Measurements from ENCODE around the gene ELP5. TPM values are rescaled to one million over a fixed set of nuclear protein-coding genes. Genes with fewer than 3 reads are reported as not detected.

ELP5 gene
- total RNA-seq, 1 donor from 2014 or later, result 20.8 TPM

DNA sequence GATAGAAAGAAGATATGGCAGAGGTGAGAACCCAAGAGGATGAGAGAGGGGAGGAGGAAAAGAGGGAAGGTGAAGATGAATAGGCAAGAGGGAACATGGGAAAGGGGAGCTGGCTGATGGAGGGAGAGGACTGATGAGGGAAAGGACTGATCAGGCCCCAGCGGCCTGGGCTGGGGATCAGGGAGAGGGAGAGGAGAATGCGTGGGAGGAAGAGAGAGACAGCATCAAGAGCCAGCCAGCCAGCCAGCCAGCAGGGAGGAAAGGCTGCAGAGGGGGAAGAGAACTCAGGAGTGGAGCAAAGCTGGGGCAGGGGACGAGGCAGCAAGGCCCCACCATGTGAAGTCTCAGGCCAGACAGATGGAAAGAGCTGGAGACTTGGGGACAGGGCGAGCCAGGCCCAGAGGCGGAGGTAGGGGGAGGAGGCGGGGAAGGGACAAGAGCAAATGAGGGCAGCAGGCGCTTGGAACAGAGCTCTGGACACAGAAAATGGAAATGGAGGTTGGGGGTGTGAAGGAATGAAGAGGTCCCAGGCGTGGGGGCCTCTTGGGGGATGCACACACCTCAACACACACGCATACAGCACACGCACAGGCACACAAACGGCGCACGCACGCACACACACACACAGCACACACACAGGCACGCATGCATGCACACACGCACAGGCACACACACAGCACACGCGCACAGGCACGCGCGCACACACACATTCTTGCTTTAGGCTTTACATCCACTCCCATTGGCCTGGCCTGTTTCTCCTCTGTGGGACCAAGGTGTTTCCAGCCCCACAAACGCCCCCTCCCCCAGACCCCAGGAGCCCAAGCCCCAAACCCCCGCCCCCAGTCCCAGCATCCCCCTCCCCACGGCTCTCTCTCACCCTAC, 44.7 kb upstream of the ELP5 start:
- Histone ChIP-seq H3K36me3 (ENCODE audit: control insufficient read depth, insufficient read depth, low read length) (peaks cover 4% of the 10 kb centered on the region), H3K4me3 (ENCODE audit: low read depth, low read length) (no peak overlapping the region), H3K27me3 (ENCODE audit: control insufficient read depth, insufficient read depth, low read length) (no peaks in the 10 kb centered on the region)
- no peak for TF ChIP-seq CTCF (IDR thresholded peaks at IDR 0.05; ENCODE audit: insufficient read depth, low read length, poor library complexity, severe bottlenecking)
- DNase-seq (ENCODE audit: low read depth), result no peak

GRCh38 chr17:7208027-7208571, 43.9 kb upstream of the ELP5 start:
- DNase-seq (ENCODE audit: low read depth), result no peak
- Histone ChIP-seq H3K27me3 (ENCODE audit: control insufficient read depth, insufficient read depth, low read length) (no peaks in the 10 kb centered on the region), H3K4me3 (ENCODE audit: low read depth, low read length) (no peak overlapping the region), H3K36me3 (ENCODE audit: control insufficient read depth, insufficient read depth, low read length) (peaks cover 2% of the 10 kb centered on the region)
- no peak for TF ChIP-seq CTCF (IDR thresholded peaks at IDR 0.05; ENCODE audit: insufficient read depth, low read length, poor library complexity, severe bottlenecking)

DNA sequence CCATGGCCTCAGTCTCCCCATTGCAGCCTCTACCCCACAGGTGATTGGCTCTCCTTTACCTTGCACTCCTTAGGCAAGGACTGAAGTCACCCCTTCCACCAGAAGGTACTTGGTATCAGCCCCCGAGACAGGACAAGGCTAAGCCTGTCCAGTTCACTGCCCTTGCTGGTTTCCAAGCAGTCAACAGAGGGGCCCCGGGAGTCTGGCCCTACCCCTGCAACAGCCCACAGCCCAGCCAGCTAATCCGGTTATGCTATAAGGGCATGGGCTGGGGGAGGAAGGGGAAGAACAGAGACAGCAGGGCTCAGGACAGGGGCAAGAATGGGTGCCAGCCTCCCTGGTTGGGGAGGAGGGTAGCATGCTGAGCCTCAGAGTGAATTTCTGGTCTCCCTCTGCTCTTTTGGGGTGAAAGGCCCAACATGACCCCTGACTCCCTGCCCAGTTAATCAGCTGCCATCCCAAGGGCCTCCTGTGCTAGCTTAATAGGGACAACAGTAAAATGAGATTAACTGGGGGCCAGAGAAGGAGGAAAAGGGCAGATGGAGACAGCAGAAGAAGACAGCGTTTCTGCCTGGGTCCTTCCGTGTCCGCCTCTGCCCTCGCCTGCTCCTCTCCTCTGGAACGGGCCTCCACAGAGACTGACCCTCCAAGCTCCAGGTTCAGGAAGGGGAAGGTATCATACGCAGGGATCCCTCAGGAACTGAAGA, 43.1 kb upstream of the ELP5 start:
- H3K27me3 ChIP-seq (ENCODE audit: control insufficient read depth, insufficient read depth, low read length), result no peaks in the 10 kb centered on the region
- no peak for TF ChIP-seq CTCF (IDR thresholded peaks at IDR 0.05; ENCODE audit: insufficient read depth, low read length, poor library complexity, severe bottlenecking)
- no peak for DNase-seq (ENCODE audit: low read depth)
- H3K4me3 ChIP-seq (ENCODE audit: low read depth, low read length), result no peak overlapping the region
- H3K36me3 ChIP-seq (ENCODE audit: control insufficient read depth, insufficient read depth, low read length), result peaks cover 2% of the 10 kb centered on the region

DNA sequence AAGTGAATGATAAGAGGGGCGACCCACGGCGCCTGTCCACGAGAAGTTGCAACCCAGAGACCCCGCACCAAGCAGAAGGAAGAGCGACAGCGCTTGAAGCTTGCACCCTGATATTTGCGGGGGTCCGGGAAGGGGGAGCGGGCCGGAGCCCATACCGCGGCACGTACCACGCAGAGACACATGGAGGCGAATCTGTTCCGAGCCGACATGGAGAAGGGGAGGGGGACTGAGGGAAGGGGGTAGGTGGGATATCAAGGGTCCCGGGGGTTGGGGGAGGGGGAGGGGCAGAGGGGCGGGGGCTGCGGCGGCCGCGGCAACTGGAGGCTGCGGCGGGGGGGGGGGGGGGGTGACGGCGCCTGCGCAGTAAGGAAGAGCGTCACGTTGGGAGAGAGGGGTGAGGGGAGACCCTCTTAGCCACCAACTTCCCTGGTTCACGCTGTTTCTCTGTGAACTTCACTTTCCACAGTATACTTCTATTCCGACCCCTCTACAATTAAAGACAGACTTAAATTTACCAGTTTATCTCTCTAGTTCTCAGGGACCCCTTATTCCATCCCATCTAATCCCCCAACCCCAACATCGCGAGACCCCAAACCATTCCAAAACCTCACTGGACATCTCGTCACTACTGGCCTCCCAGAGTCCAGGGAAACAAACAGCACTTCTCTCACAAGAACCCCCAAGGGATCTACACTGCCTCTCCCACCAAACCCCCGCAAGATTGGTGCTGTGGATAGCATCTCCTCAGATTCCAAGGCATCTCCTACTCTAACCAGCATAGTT, 40.3 kb upstream of the ELP5 start:
- H3K36me3 ChIP-seq (ENCODE audit: control insufficient read depth, insufficient read depth, low read length), result no peaks in the 10 kb centered on the region
- H3K4me3 ChIP-seq (ENCODE audit: low read depth, low read length), result peak overlapping the region; percentile 12
- no peak for TF ChIP-seq CTCF (IDR thresholded peaks at IDR 0.05; ENCODE audit: insufficient read depth, low read length, poor library complexity, severe bottlenecking)
- no peak for DNase-seq (ENCODE audit: low read depth)
- no peaks in the 10 kb centered on the region for H3K27me3 ChIP-seq (ENCODE audit: control insufficient read depth, insufficient read depth, low read length)

- peak overlapping the region; percentile 25 for H3K4me3 ChIP-seq (ENCODE audit: low read depth, low read length)
- DNase-seq (ENCODE audit: low read depth), result no peak
- peak; percentile 55 for TF ChIP-seq CTCF (IDR thresholded peaks at IDR 0.05; ENCODE audit: insufficient read depth, low read length, poor library complexity, severe bottlenecking)
- H3K27me3 ChIP-seq (ENCODE audit: control insufficient read depth, insufficient read depth, low read length), result no peaks in the 10 kb centered on the region
- no peaks in the 10 kb centered on the region for H3K36me3 ChIP-seq (ENCODE audit: control insufficient read depth, insufficient read depth, low read length)
These were observed 38.1 kb upstream of the ELP5 start for GRCh38 chr17:7213895-7214299.

All from kidney epithelial cell (primary cell).